Liver (tissue), 3 donors: Measurements from ENCODE around the gene EMP1.

Source experiments
- EGR1 ChIP-seq, 2 donors: IDR thresholded peaks; 2 replicates each; pipeline ENCODE4 v1.6.1; 2016 to 2018; ENCODE audit warnings: antibody characterized with exemption in 2 of 2, low read depth in 2 of 2
- GABPA ChIP-seq, 2 donors: IDR thresholded peaks in 1 of 2; conservative IDR thresholded peaks in 1 of 2; 2 replicates each; pipeline ENCODE4 v1.6.1; 2016; ENCODE audit warnings: antibody characterized with exemption in 2 of 2, mild to moderate bottlenecking in 1 of 2, moderate library complexity in 1 of 2
- JUND ChIP-seq, 2 donors: IDR thresholded peaks; 2 replicates each; pipeline ENCODE4 v1.6.1; 2016; ENCODE audit warnings: antibody characterized with exemption in 2 of 2
- SP1 ChIP-seq: IDR thresholded peaks from 2 replicates; pipeline ENCODE4 v1.6.1; 2018; ENCODE audit warnings: antibody characterized with exemption, mild to moderate bottlenecking
- YY1 ChIP-seq: IDR thresholded peaks from 2 replicates; pipeline ENCODE4 v1.6.1; 2016; ENCODE audit warnings: antibody characterized with exemption, mild to moderate bottlenecking
- TF ChIP-seq, protein P1 (sequence below): fragments of 150-350 bp; IDR thresholded peaks from 2 replicates; pipeline ENCODE4 v1.5.1; 2017; ENCODE audit warnings: improper control_type of control experiment, low read depth, low read length; ENCODE audit not compliant: missing input control
- TF ChIP-seq, protein P2 (sequence below): IDR thresholded peaks from 2 replicates; pipeline ENCODE4 v1.6.1; 2016; ENCODE audit warnings: antibody characterized with exemption
- TF ChIP-seq, protein P3 (sequence below): IDR thresholded peaks from 2 replicates; pipeline ENCODE4 v1.6.1; 2016; ENCODE audit warnings: antibody characterized with exemption
- donor health status: healthy.
- donor health status: healthy.

DNA sequence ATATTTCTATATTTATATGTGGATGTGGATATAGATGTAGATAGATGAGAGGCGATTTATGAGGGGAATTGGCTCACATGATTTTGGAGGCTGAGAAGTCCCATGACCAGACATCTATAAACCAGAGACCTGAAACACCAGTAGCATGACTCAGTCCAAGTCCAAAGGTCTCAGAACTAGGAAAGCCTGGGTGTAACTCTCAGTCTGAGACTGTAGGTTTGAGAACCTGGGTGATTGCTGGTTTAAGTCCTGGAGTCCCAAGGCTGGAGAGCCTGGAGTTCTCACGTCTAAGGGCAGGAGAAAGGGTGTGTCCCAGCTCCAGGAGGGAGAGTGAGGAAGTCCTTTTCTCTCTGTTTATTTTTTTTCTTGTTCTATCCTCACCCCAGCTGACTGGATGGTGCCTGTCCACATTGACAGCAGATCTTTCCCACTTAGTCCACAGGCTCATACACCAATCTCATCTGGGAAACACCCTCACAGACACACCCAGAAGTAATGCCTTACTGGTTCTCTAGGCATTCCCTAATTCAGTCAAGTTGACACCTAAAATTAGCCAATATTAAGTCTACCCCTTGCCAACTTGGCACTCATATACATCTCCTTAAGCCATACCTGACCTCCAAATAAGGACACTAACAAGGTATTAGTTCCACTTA, 45.4 kb downstream of the EMP1 start:
- TF ChIP-seq, protein P1, sequence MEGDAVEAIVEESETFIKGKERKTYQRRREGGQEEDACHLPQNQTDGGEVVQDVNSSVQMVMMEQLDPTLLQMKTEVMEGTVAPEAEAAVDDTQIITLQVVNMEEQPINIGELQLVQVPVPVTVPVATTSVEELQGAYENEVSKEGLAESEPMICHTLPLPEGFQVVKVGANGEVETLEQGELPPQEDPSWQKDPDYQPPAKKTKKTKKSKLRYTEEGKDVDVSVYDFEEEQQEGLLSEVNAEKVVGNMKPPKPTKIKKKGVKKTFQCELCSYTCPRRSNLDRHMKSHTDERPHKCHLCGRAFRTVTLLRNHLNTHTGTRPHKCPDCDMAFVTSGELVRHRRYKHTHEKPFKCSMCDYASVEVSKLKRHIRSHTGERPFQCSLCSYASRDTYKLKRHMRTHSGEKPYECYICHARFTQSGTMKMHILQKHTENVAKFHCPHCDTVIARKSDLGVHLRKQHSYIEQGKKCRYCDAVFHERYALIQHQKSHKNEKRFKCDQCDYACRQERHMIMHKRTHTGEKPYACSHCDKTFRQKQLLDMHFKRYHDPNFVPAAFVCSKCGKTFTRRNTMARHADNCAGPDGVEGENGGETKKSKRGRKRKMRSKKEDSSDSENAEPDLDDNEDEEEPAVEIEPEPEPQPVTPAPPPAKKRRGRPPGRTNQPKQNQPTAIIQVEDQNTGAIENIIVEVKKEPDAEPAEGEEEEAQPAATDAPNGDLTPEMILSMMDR = no peak
- TF ChIP-seq JUND (IDR thresholded peaks at IDR 0.05) (no peak), EGR1 (IDR thresholded peaks at IDR 0.05; ENCODE audit: low read depth in 2 of 2) (no peak), YY1 (no peak), SP1 (no peak), GABPA (IDR thresholded peaks at IDR 0.05 in 1 of 2, conservative IDR thresholded peaks at IDR 0.05 in 1 of 2) (no peak)
- TF ChIP-seq, protein P2, sequence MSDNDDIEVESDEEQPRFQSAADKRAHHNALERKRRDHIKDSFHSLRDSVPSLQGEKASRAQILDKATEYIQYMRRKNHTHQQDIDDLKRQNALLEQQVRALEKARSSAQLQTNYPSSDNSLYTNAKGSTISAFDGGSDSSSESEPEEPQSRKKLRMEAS = no peak
- TF ChIP-seq, protein P3, sequence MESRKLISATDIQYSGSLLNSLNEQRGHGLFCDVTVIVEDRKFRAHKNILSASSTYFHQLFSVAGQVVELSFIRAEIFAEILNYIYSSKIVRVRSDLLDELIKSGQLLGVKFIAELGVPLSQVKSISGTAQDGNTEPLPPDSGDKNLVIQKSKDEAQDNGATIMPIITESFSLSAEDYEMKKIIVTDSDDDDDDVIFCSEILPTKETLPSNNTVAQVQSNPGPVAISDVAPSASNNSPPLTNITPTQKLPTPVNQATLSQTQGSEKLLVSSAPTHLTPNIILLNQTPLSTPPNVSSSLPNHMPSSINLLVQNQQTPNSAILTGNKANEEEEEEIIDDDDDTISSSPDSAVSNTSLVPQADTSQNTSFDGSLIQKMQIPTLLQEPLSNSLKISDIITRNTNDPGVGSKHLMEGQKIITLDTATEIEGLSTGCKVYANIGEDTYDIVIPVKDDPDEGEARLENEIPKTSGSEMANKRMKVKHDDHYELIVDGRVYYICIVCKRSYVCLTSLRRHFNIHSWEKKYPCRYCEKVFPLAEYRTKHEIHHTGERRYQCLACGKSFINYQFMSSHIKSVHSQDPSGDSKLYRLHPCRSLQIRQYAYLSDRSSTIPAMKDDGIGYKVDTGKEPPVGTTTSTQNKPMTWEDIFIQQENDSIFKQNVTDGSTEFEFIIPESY = no peak
